Smooth muscle cell (in vitro differentiated cells): ENCODE data around the gene MED27. TPM values are rescaled to one million over a fixed set of nuclear protein-coding genes. Genes with fewer than 3 reads are reported as not detected.
A peak's percentile ranks its signal among the peaks of the same experiment; 100 is the strongest.

Experiments
- DNase-seq: peaks from one replicate; lab custom pipeline; 2025; ENCODE audit not compliant: unreplicated experiment; lab: John Stamatoyannopoulos, UW
- H2AFZ ChIP-seq: fragments of 200-600 bp; sonication (generic); 2 replicates; pipeline ENCODE4 v1.6.0; 2016; ENCODE audit warnings: antibody characterized with exemption, low read depth, mild to moderate bottlenecking
- H3F3A ChIP-seq: fragments of 200-600 bp; sonication (generic); 2 replicates; pipeline ENCODE4 v1.6.0; 2017; ENCODE audit warnings: antibody characterized with exemption, low read depth
- H3K27ac ChIP-seq: fragments of 200-600 bp; sonication (generic); 2 replicates; pipeline ENCODE4 v1.5.1; 2016; ENCODE audit warnings: low read depth, mild to moderate bottlenecking
- H3K27me3 ChIP-seq: fragments of 200-600 bp; sonication (generic); 2 replicates; pipeline ENCODE4 v1.6.1; 2016; ENCODE audit warnings: low read depth, mild to moderate bottlenecking
- H3K36me3 ChIP-seq: fragments of 200-600 bp; sonication (generic); 2 replicates; pipeline ENCODE4 v1.5.1; 2016; ENCODE audit warnings: low read depth
- H3K4me1 ChIP-seq: fragments of 200-600 bp; sonication (generic); 2 replicates; pipeline ENCODE4 v1.5.1; 2016; ENCODE audit warnings: low read depth
- H3K4me2 ChIP-seq: fragments of 200-600 bp; sonication (generic); 2 replicates; pipeline ENCODE4 v1.6.0; 2016; ENCODE audit warnings: mild to moderate bottlenecking
- H3K4me3 ChIP-seq: fragments of 200-600 bp; sonication (generic); 2 replicates; pipeline ENCODE4 v1.5.1; 2016; ENCODE audit warnings: mild to moderate bottlenecking
- H3K79me2 ChIP-seq: fragments of 200-600 bp; sonication (generic); 2 replicates; pipeline ENCODE4 v1.6.0; 2016; ENCODE audit warnings: low read depth, mild to moderate bottlenecking
- H3K9ac ChIP-seq: fragments of 200-600 bp; sonication (generic); 2 replicates; pipeline ENCODE4 v1.6.0; 2016; ENCODE audit warnings: low read depth
- H3K9me3 ChIP-seq: fragments of 200-600 bp; sonication (generic); replicated peaks from 2 replicates; pipeline ENCODE4 v1.5.1; 2016; ENCODE audit warnings: low read depth
- H4K20me1 ChIP-seq: fragments of 200-600 bp; sonication (generic); 2 replicates; pipeline ENCODE4 v1.6.0; 2016; ENCODE audit warnings: low read depth
- WGBS: methylation state at CpG from one replicate; pipeline ENCODE4 v1.1.7; 2016; ENCODE audit warnings: low lambda C conversion rate; 5-methylcytosine and 5-hydroxymethylcytosine counted together
- polyA plus RNA-seq: library from polyadenylated mRNA; unstranded; fragments of >200 nt; fragmentation: Nextera tagmentation; extraction: Ambion mirVana; gene quantifications from 2 replicates; pipeline ENCODE4 v1.2.1, GENCODE V29; 2016
- total RNA-seq: library from RNA; depleted of rRNA; stranded (reverse); fragments of >200 nt; gene quantifications from 2 replicates; pipeline ENCODE4 v1.2.3, GENCODE V29; 2014
- TF ChIP-seq, protein P1 (sequence below): fragments of 200-600 bp; sonication (generic); IDR thresholded peaks from 2 replicates; pipeline ENCODE4 v1.5.1; 2017; ENCODE audit warnings: borderline replicate concordance, mild to moderate bottlenecking, antibody characterized with exemption; ENCODE audit not compliant: insufficient read depth, poor library complexity, severe bottlenecking

MED27 gene
- total and polyA plus RNA-seq, 2 experiments from 2014 or later: 24.0 to 50.0 TPM

DNA sequence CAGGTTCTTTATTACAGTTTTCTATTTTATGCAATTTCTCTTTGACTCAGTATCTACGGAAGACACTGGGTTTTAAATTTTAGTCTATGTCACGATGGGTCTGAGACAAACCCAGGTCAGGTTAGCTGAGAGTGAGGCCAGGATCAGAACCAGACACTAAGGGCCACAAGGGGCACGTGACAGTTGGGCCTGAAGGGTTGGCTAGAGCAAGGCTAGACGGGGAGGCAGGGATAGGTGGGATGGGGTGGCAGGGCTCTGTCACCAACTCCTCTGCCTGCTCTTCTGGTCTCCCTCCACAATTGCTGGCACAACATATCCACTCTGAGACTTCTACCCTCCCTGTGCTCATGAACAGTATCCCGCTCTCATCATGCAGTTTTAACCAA is 76.4 kb downstream of the MED27 start:
- peaks cover 71% of the 10 kb centered on the region for H4K20me1 ChIP-seq
- H3K27ac ChIP-seq: no peak overlapping the region
- H3K79me2 ChIP-seq: peaks cover 15% of the 10 kb centered on the region
- H2AFZ ChIP-seq: no peak overlapping the region
- no peak for DNase-seq
- H3K4me1 ChIP-seq: peaks cover 11% of the 10 kb centered on the region
- no peak overlapping the region for H3K4me2 ChIP-seq
- no peaks in the 10 kb centered on the region for H3K36me3 ChIP-seq
- TF ChIP-seq, protein P1, sequence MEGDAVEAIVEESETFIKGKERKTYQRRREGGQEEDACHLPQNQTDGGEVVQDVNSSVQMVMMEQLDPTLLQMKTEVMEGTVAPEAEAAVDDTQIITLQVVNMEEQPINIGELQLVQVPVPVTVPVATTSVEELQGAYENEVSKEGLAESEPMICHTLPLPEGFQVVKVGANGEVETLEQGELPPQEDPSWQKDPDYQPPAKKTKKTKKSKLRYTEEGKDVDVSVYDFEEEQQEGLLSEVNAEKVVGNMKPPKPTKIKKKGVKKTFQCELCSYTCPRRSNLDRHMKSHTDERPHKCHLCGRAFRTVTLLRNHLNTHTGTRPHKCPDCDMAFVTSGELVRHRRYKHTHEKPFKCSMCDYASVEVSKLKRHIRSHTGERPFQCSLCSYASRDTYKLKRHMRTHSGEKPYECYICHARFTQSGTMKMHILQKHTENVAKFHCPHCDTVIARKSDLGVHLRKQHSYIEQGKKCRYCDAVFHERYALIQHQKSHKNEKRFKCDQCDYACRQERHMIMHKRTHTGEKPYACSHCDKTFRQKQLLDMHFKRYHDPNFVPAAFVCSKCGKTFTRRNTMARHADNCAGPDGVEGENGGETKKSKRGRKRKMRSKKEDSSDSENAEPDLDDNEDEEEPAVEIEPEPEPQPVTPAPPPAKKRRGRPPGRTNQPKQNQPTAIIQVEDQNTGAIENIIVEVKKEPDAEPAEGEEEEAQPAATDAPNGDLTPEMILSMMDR: no peak
- WGBS: 91% methylated on average over 5 of the region's 5 CpGs
- H3K9ac ChIP-seq: no peak overlapping the region
- H3K9me3 ChIP-seq: no peaks in the 10 kb centered on the region
- no peak overlapping the region for H3K4me3 ChIP-seq
- no peaks in the 10 kb centered on the region for H3F3A ChIP-seq
- H3K27me3 ChIP-seq: no peaks in the 10 kb centered on the region

DNA sequence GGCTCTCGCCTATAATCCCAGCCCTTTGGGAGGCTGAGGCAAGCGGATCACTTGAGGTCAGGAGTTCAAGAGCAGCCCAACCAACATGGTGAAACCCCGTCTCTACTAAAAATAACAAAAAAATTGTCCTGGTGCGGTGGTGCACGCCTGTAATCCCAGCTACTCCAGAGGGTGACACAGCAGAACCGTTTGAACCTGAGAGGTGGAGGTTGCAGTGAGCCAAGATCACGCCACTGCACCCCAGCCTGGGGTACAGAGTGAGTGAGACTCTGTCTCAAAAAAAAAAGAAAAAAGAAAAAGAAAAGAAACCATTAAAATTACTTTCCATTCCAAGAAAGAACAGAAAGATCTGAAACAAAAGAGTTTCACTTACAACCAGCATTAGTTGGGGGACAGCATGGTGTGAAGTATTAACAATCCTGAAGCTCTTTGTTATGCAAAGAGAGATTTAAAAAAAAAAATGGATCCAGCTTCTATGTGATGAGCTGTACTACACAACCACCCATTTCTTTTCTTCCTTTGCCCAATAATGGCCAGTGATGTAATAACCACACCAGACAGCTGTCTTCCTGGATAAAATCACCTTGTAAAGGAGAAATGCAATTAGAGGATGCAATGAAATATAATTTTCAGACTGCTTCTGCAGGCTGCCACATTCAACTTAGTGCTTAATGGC is 76.9 kb downstream of the MED27 start:
- Histone ChIP-seq H3K4me1 (peaks cover 11% of the 10 kb centered on the region), H3F3A (no peaks in the 10 kb centered on the region), H3K79me2 (peaks cover 15% of the 10 kb centered on the region), H3K4me3 (no peak overlapping the region), H3K4me2 (no peak overlapping the region), H3K27me3 (no peaks in the 10 kb centered on the region), H2AFZ (no peak overlapping the region), H3K27ac (no peak overlapping the region), H3K9ac (no peak overlapping the region), H4K20me1 (peaks cover 71% of the 10 kb centered on the region), H3K9me3 (no peaks in the 10 kb centered on the region), H3K36me3 (no peaks in the 10 kb centered on the region)
- TF ChIP-seq, protein P1: no peak
- DNase-seq: no peak
- 85% methylated on average over 7 of the region's 7 CpGs for WGBS

DNA sequence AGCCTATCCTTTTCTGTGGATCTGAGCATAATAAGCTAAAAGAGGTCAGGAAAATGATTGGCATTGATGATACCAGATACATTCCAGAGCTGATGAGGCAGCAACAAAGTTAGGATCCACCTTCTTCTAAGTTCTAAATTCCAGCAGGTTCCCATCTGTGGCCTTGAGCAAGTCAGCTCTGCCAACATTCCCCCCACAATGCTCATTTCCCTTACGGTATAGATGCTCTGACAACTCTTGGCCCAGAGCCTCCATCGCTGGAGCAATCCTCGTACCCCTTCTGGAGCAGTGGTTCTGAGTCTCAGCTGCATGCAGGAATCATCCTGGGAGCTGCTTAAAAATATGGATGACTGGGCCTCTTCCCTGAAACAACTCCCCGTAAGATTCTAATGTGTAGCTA is 78.1 kb downstream of the MED27 start:
- H3K4me1 ChIP-seq: peaks cover 5% of the 10 kb centered on the region
- peaks cover 15% of the 10 kb centered on the region for H3K79me2 ChIP-seq
- peaks cover 70% of the 10 kb centered on the region for H4K20me1 ChIP-seq
- no peak overlapping the region for H2AFZ ChIP-seq
- H3K36me3 ChIP-seq: no peaks in the 10 kb centered on the region
- no peak overlapping the region for H3K9ac ChIP-seq
- no peak overlapping the region for H3K27ac ChIP-seq
- H3K9me3 ChIP-seq: no peaks in the 10 kb centered on the region
- no peaks in the 10 kb centered on the region for H3F3A ChIP-seq
- DNase-seq: no peak
- 98% methylated on average over 4 of the region's 4 CpGs for WGBS
- no peak overlapping the region for H3K4me2 ChIP-seq
- H3K4me3 ChIP-seq: no peak overlapping the region
- TF ChIP-seq, protein P1: no peak
- H3K27me3 ChIP-seq: no peaks in the 10 kb centered on the region

DNA sequence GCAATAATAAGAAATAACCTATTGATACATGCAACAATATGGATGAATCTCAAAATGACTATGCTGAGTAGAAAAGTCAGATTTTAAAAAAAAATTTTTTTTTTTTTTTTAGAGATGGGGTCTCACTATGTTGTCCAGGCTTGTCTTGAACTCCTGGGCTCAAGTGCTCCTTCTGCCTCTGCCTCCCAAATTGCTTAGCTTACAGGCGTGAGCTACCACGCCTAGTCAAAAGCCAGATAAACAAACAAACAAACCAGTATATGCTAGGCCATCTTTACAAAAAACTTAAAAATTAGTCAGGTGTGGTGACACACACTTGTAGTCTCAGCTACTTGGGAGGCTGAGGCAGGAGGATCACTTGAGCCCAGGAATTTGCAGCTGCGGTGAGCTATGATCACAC is 79.0 kb downstream of the MED27 start:
- H3K4me3 ChIP-seq: no peak overlapping the region

More for the DNA sequence above, 79.0 kb downstream of the MED27 start:
- Histone ChIP-seq H3K9me3 (no peaks in the 10 kb centered on the region), H3F3A (no peaks in the 10 kb centered on the region), H3K4me1 (peaks cover under 1% of the 10 kb centered on the region), H3K9ac (no peak overlapping the region), H3K36me3 (no peaks in the 10 kb centered on the region), H3K4me2 (no peak overlapping the region), H3K27me3 (no peaks in the 10 kb centered on the region), H3K79me2 (peaks cover 10% of the 10 kb centered on the region), H2AFZ (no peak overlapping the region), H3K27ac (peak overlapping the region; percentile 76), H4K20me1 (peaks cover 69% of the 10 kb centered on the region)
- WGBS: 100% methylated on average over 3 of the region's 3 CpGs
- TF ChIP-seq, protein P1: no peak
- no peak for DNase-seq
